ENCODE measurements around the gene ARHGDIB.

ARHGDIB gene

GRCh38 chr12:14965221-14965620, 3.8 kb upstream of the ARHGDIB start:
- H3K27me3 Mint-ChIP-seq, result no peaks in the 10 kb centered on the region
- no peak overlapping the region for H3K4me3 Mint-ChIP-seq
- peaks cover 9% of the 10 kb centered on the region for H3K9me3 Mint-ChIP-seq
- peaks cover 76% of the 10 kb centered on the region for H3K4me1 Mint-ChIP-seq
- H3K36me3 Mint-ChIP-seq, result peaks cover 3% of the 10 kb centered on the region
- peak overlapping the region; percentile 98 for H3K27ac Mint-ChIP-seq

GRCh38 chr12:14964406-14964805, 3.0 kb upstream of the ARHGDIB start:
- Mint-ChIP-seq H3K27me3 (no peaks in the 10 kb centered on the region), H3K27ac (peak overlapping the region; percentile 98), H3K36me3 (no peaks in the 10 kb centered on the region), H3K9me3 (peaks cover 5% of the 10 kb centered on the region), H3K4me1 (peaks cover 75% of the 10 kb centered on the region), H3K4me3 (no peak overlapping the region)

- Mint-ChIP-seq H3K27ac (peak overlapping the region; percentile 98), H3K27me3 (no peaks in the 10 kb centered on the region), H3K4me3 (peak overlapping the region; percentile 38), H3K4me1 (peaks cover 78% of the 10 kb centered on the region), H3K9me3 (peaks cover 5% of the 10 kb centered on the region), H3K36me3 (no peaks in the 10 kb centered on the region)
These were observed 2.1 kb upstream of the ARHGDIB start for GRCh38 chr12:14963520-14963919.

- Mint-ChIP-seq H3K36me3 (no peaks in the 10 kb centered on the region), H3K27ac (peak overlapping the region; percentile 98), H3K4me1 (peaks cover 77% of the 10 kb centered on the region), H3K4me3 (peak overlapping the region; percentile 71), H3K9me3 (peaks cover 5% of the 10 kb centered on the region), H3K27me3 (no peaks in the 10 kb centered on the region)
These were observed 1.4 kb upstream of the ARHGDIB start for GRCh38 chr12:14962797-14963196.

GRCh38 chr12:14962153-14962539, 745 bp upstream of the ARHGDIB start:
- peak overlapping the region; percentile 100 for H3K4me3 Mint-ChIP-seq

GRCh38 chr12:14960548-14961465, 594 bp downstream of the ARHGDIB start:
- H3K27ac Mint-ChIP-seq, result peak overlapping the region; percentile 98
- no peaks in the 10 kb centered on the region for H3K27me3 Mint-ChIP-seq
- peak overlapping the region; percentile 100 for H3K4me3 Mint-ChIP-seq
- H3K4me1 Mint-ChIP-seq, result peaks cover 82% of the 10 kb centered on the region
- peaks cover 5% of the 10 kb centered on the region for H3K9me3 Mint-ChIP-seq
- peaks cover 2% of the 10 kb centered on the region for H3K36me3 Mint-ChIP-seq

More at GRCh38 chr12:14962153-14962539, 745 bp upstream of the ARHGDIB start:
- peaks cover 2% of the 10 kb centered on the region for H3K36me3 Mint-ChIP-seq
- peaks cover 77% of the 10 kb centered on the region for H3K4me1 Mint-ChIP-seq
- peaks cover 5% of the 10 kb centered on the region for H3K9me3 Mint-ChIP-seq
- H3K27me3 Mint-ChIP-seq, result no peaks in the 10 kb centered on the region
- peak overlapping the region; percentile 98 for H3K27ac Mint-ChIP-seq

GRCh38 chr12:14959916-14960496, 1.4 kb downstream of the ARHGDIB start:
- Mint-ChIP-seq H3K9me3 (peaks cover 5% of the 10 kb centered on the region), H3K27ac (peak overlapping the region; percentile 98), H3K4me3 (peak overlapping the region; percentile 100), H3K4me1 (peaks cover 78% of the 10 kb centered on the region), H3K36me3 (peaks cover 2% of the 10 kb centered on the region), H3K27me3 (no peaks in the 10 kb centered on the region)

- H3K27ac Mint-ChIP-seq, result peak overlapping the region; percentile 98
- H3K9me3 Mint-ChIP-seq, result peaks cover 5% of the 10 kb centered on the region
- peaks cover 78% of the 10 kb centered on the region for H3K4me1 Mint-ChIP-seq
- peaks cover 2% of the 10 kb centered on the region for H3K36me3 Mint-ChIP-seq
- no peaks in the 10 kb centered on the region for H3K27me3 Mint-ChIP-seq
- peak overlapping the region; percentile 100 for H3K4me3 Mint-ChIP-seq
These were observed 1.9 kb downstream of the ARHGDIB start for GRCh38 chr12:14959463-14959862.

GRCh38 chr12:14959126-14959440, 2.3 kb downstream of the ARHGDIB start:
- peaks cover 78% of the 10 kb centered on the region for H3K4me1 Mint-ChIP-seq
- H3K36me3 Mint-ChIP-seq, result peaks cover 2% of the 10 kb centered on the region
- H3K27me3 Mint-ChIP-seq, result no peaks in the 10 kb centered on the region

GRCh38 chr12:14958361-14959125, 2.9 kb downstream of the ARHGDIB start:
- H3K9me3 Mint-ChIP-seq, result no peaks in the 10 kb centered on the region
- H3K36me3 Mint-ChIP-seq, result peaks cover 2% of the 10 kb centered on the region
- no peaks in the 10 kb centered on the region for H3K27me3 Mint-ChIP-seq
- peak overlapping the region; percentile 100 for H3K4me3 Mint-ChIP-seq
- H3K4me1 Mint-ChIP-seq, result peaks cover 78% of the 10 kb centered on the region
- peak overlapping the region; percentile 98 for H3K27ac Mint-ChIP-seq

More at GRCh38 chr12:14959126-14959440, 2.3 kb downstream of the ARHGDIB start:
- Mint-ChIP-seq H3K9me3 (peaks cover 5% of the 10 kb centered on the region), H3K4me3 (peak overlapping the region; percentile 100), H3K27ac (peak overlapping the region; percentile 98)

GRCh38 chr12:14957551-14958168, 3.7 kb downstream of the ARHGDIB start:
- peak overlapping the region; percentile 100 for H3K4me3 Mint-ChIP-seq
- H3K9me3 Mint-ChIP-seq, result no peaks in the 10 kb centered on the region
- no peaks in the 10 kb centered on the region for H3K27me3 Mint-ChIP-seq
- peaks cover 2% of the 10 kb centered on the region for H3K36me3 Mint-ChIP-seq
- H3K4me1 Mint-ChIP-seq, result peaks cover 78% of the 10 kb centered on the region
- peak overlapping the region; percentile 98 for H3K27ac Mint-ChIP-seq

- H3K9me3 Mint-ChIP-seq, result no peaks in the 10 kb centered on the region
- peaks cover 81% of the 10 kb centered on the region for H3K4me1 Mint-ChIP-seq
These were observed 4.5 kb downstream of the ARHGDIB start for GRCh38 chr12:14956905-14957304.

GRCh38 chr12:14956024-14956891, 5.1 kb downstream of the ARHGDIB start:
- Mint-ChIP-seq H3K36me3 (peaks cover 5% of the 10 kb centered on the region), H3K9me3 (no peaks in the 10 kb centered on the region), H3K27ac (peak overlapping the region; percentile 95), H3K27me3 (no peaks in the 10 kb centered on the region), H3K4me1 (peaks cover 84% of the 10 kb centered on the region), H3K4me3 (peak overlapping the region; percentile 100)

More at GRCh38 chr12:14956905-14957304, 4.5 kb downstream of the ARHGDIB start:
- Mint-ChIP-seq H3K36me3 (peaks cover 5% of the 10 kb centered on the region), H3K27me3 (no peaks in the 10 kb centered on the region), H3K27ac (peak overlapping the region; percentile 95), H3K4me3 (peak overlapping the region; percentile 100)

GRCh38 chr12:14954269-14954668, 7.1 kb downstream of the ARHGDIB start:
- peaks cover 16% of the 10 kb centered on the region for H3K36me3 Mint-ChIP-seq
- H3K4me3 Mint-ChIP-seq, result peak overlapping the region; percentile 90
- no peaks in the 10 kb centered on the region for H3K27me3 Mint-ChIP-seq
- no peaks in the 10 kb centered on the region for H3K9me3 Mint-ChIP-seq
- H3K4me1 Mint-ChIP-seq, result peaks cover 95% of the 10 kb centered on the region
- peak overlapping the region; percentile 99 for H3K27ac Mint-ChIP-seq

Measured in activated naive CD4-positive, alpha-beta T cell treated with anti-CD3 and anti-CD28 coated beads, Interleukin-2, amount 50 U/mL, for 24 hours (primary cell).